IMR-90 (cell line): ENCODE measurements around the gene YES1. TPM values are rescaled to one million over a fixed set of nuclear protein-coding genes. Genes with fewer than 3 reads are reported as not detected.

Source experiments
- ATAC-seq: fragments of 200-7000 bp; cut with Tn5 transposase; 2 replicates; pipeline ENCODE4 v1.9.1; 2020; ENCODE audit warnings: low read depth, mild to moderate bottlenecking, moderate library complexity
- BruUV-seq: library from RNA; stranded (reverse); fragments of 400-500 nt; replicated peaks from 2 replicates; lab custom pipeline; 2021; lab: Mats Ljungman, UMichigan
- CTCF ChIA-PET: fragments of 300-600 bp; formaldehyde crosslinking; extraction: SDS; loops from one replicate; lab custom pipeline; 2021; ENCODE audit warnings: antibody characterized with exemption; lab: Yijun Ruan, JAX
- POLR2A ChIA-PET: fragments of 300-600 bp; sonication (Branson Sonifier 250); formaldehyde crosslinking; loops from one replicate; lab custom pipeline; 2022; ENCODE audit warnings: antibody characterized with exemption; ENCODE audit not compliant: unreplicated experiment; lab: Charles Lee
- DNase-seq: peaks from one replicate; pipeline ENCODE4 v3.0.0; 2013
- H2AFZ ChIP-seq: replicated peaks from 2 replicates; pipeline ENCODE3; 2013; ENCODE audit warnings: low read length, mild to moderate bottlenecking; ENCODE audit not compliant: poor library complexity
- H2AK5ac ChIP-seq: 2 replicates; pipeline ENCODE4 v1.6.1; 2013; ENCODE audit warnings: low read depth, low read length, inconsistent platforms
- H2AK9ac ChIP-seq: replicated peaks from 2 replicates; pipeline ENCODE3; 2013; ENCODE audit warnings: mild to moderate bottlenecking, low read depth, low read length, moderate library complexity; ENCODE audit not compliant: poor library complexity
- H2BK120ac ChIP-seq: 2 replicates; pipeline ENCODE4 v1.6.1; 2013; ENCODE audit warnings: low read depth, low read length, inconsistent platforms
- H2BK15ac ChIP-seq: 3 replicates; pipeline ENCODE4 v1.6.1; 2013; ENCODE audit warnings: low read depth, low read length, inconsistent platforms
- H2BK20ac ChIP-seq: 2 replicates; pipeline ENCODE4 v1.6.1; 2013; ENCODE audit warnings: low read depth, mild to moderate bottlenecking, inconsistent platforms, low read length, moderate library complexity
- H2BK5ac ChIP-seq: 2 replicates; pipeline ENCODE4 v1.6.1; 2013; ENCODE audit warnings: mild to moderate bottlenecking, low read depth, low read length, inconsistent platforms; ENCODE audit not compliant: poor library complexity, severe bottlenecking
- H3K14ac ChIP-seq: replicated peaks from 2 replicates; pipeline ENCODE4 v1.6.1; 2013; ENCODE audit warnings: low read depth, low read length, inconsistent platforms
- H3K18ac ChIP-seq: 2 replicates; pipeline ENCODE4 v1.6.1; 2013; ENCODE audit warnings: low read depth, low read length, control low read depth
- H3K23ac ChIP-seq: 2 replicates; pipeline ENCODE4 v1.6.1; 2013; ENCODE audit warnings: low read depth, low read length, inconsistent platforms
- H3K27ac ChIP-seq: 2 replicates; pipeline ENCODE4 v1.5.1; 2013; ENCODE audit warnings: mild to moderate bottlenecking, control low read depth, low read length; ENCODE audit not compliant: insufficient read depth
- H3K27me3 ChIP-seq: 2 replicates; pipeline ENCODE4 v1.6.1; 2013; ENCODE audit warnings: low read length; ENCODE audit not compliant: control insufficient read depth, insufficient read depth
- H3K36me3 ChIP-seq: 2 replicates; pipeline ENCODE4 v1.6.1; 2013; ENCODE audit warnings: low read length, mixed read lengths; ENCODE audit not compliant: control insufficient read depth, insufficient read depth
- H3K4ac ChIP-seq: 2 replicates; pipeline ENCODE4 v1.6.1; 2013; ENCODE audit warnings: low read depth, low read length, inconsistent platforms
- H3K4me1 ChIP-seq: 2 replicates; pipeline ENCODE4 v1.6.1; 2013; ENCODE audit warnings: low read length, mixed read lengths; ENCODE audit not compliant: control insufficient read depth, insufficient read depth
- H3K4me2 ChIP-seq: 2 replicates; pipeline ENCODE4 v1.6.1; 2013; ENCODE audit warnings: low read depth, mild to moderate bottlenecking, control low read depth, low read length, moderate library complexity
- H3K4me3 ChIP-seq: 2 replicates; pipeline ENCODE4 v1.5.1; 2013; ENCODE audit warnings: low read depth, mild to moderate bottlenecking, control low read depth, low read length, moderate library complexity; ENCODE audit not compliant: insufficient read depth
- H3K56ac ChIP-seq: 2 replicates; pipeline ENCODE4 v1.6.1; 2013; ENCODE audit warnings: low read length, inconsistent platforms; ENCODE audit not compliant: insufficient read depth; ENCODE audit errors: extremely low read depth
- H3K79me1 ChIP-seq, 2 experiments: 2 replicates each; pipeline ENCODE4 v1.6.1; 2013; ENCODE audit warnings: low read length in 2 of 2, inconsistent platforms in 1 of 2, low read depth in 1 of 2
- H3K9ac ChIP-seq: 2 replicates; pipeline ENCODE4 v1.6.1; 2013; ENCODE audit warnings: low read depth, low read length, control low read depth
- H3K9me1 ChIP-seq: 2 replicates; pipeline ENCODE4 v1.6.1; 2013; ENCODE audit warnings: low read length, inconsistent platforms; ENCODE audit not compliant: insufficient read depth
- H3K9me3 ChIP-seq: 2 replicates; pipeline ENCODE4 v1.6.1; 2013; ENCODE audit warnings: low read length; ENCODE audit not compliant: control insufficient read depth, insufficient read depth
- H4K20me1 ChIP-seq: 2 replicates; pipeline ENCODE4 v1.6.1; 2013; ENCODE audit warnings: low read length, inconsistent platforms; ENCODE audit not compliant: insufficient read depth
- H4K5ac ChIP-seq: 2 replicates; pipeline ENCODE4 v1.6.1; 2013; ENCODE audit warnings: mild to moderate bottlenecking, low read depth, low read length, control low read depth
- H4K8ac ChIP-seq, 2 experiments: 2 replicates each; pipeline ENCODE4 v1.6.1; 2013; ENCODE audit warnings: low read depth in 2 of 2, low read length in 2 of 2, control low read depth in 1 of 2, inconsistent platforms in 1 of 2
- H4K91ac ChIP-seq: 2 replicates; pipeline ENCODE4 v1.6.1; 2013; ENCODE audit warnings: low read depth, low read length, inconsistent platforms; ENCODE audit not compliant: insufficient read depth
- POLR2A ChIP-seq: IDR thresholded peaks from 2 replicates; pipeline ENCODE4 v1.6.1; 2012; ENCODE audit warnings: mild to moderate bottlenecking, low read depth, low read length
- WGBS, 2 experiments: methylation state at CpG; one replicate each; pipeline versions ENCODE4 v1.1.5 to v1.1.7; 2013; ENCODE audit warnings: missing lambda C conversion rate in 2 of 2; ENCODE audit not compliant: insufficient read length in 1 of 2; ENCODE audit errors: extremely low coverage in 2 of 2; 5-methylcytosine and 5-hydroxymethylcytosine counted together
- dilution Hi-C: fragments of 300-500 bp; cut with HindIII; formaldehyde crosslinking; loops from one replicate; pipeline ENCODE4 v1.14.3; 2018; ENCODE audit warnings: low sequenced_read_pairs; ENCODE audit not compliant: unreplicated experiment
- in situ Hi-C: fragments of 300-500 bp; cut with MboI; formaldehyde crosslinking; loops from 3 replicates; pipeline ENCODE4 v1.14.3; 2019; ENCODE audit warnings: low sequenced_read_pairs, inconsistent platforms, mixed read lengths
- intact Hi-C: fragments of 100-400 bp; cut with micrococcal nuclease; formaldehyde crosslinking; loops from 2 replicates; pipeline ENCODE4 v1.10.0; 2022
- polyA plus RNA-seq, 3 experiments: library from polyadenylated mRNA; depleted of rRNA; stranded (reverse); fragments of >200 nt; gene quantifications; 2 replicates each; pipeline ENCODE4 v1.2.3, GENCODE V29; 2012; ENCODE audit warnings: low replicate concordance in 1 of 3
- total RNA-seq: library from RNA; depleted of rRNA; stranded (reverse); fragments of >200 nt; gene quantifications from 2 replicates; pipeline ENCODE4 v1.2.3, GENCODE V29; 2012

YES1 gene
- total and polyA plus RNA-seq, 2 of the 4 experiments (the other 2 are of a cell fraction), result 16.7 to 62.0 TPM

- 85% methylated on average over 3 of the region's 4 CpGs; no CpG with 5 or more reads in 1 of the 2 experiments for WGBS, 2 experiments
- Histone ChIP-seq H4K20me1 (no peaks in the 10 kb centered on the region), H3K27ac (no peak overlapping the region), H4K5ac (no peak overlapping the region), H3K4me1 (peaks cover 5% of the 10 kb centered on the region), H3K36me3 (no peaks in the 10 kb centered on the region), H3K14ac (no peak overlapping the region), H3K4me2 (no peak overlapping the region), H3K27me3 (peaks cover 21% of the 10 kb centered on the region), H4K8ac (no peak overlapping the region), H2BK5ac (no peak overlapping the region), H3K18ac (no peak overlapping the region), H3K9me3 (no peaks in the 10 kb centered on the region), H3K4ac (no peak overlapping the region), H3K9me1 (no peaks in the 10 kb centered on the region), H2BK20ac (no peak overlapping the region), H3K23ac (no peak overlapping the region), H2AK5ac (no peak overlapping the region), H2AFZ (no peak overlapping the region), H2BK120ac (no peak overlapping the region), H4K91ac (no peak overlapping the region), H2BK15ac (no peak overlapping the region), H3K56ac (no peak overlapping the region), H3K9ac (no peak overlapping the region), H3K79me1 (no peaks in the 10 kb centered on the region), H2AK9ac (no peak overlapping the region), H3K4me3 (no peak overlapping the region)
- ChIA-PET CTCF (interaction anchor here (4.1 kb wide), 1 partner anchor 93 kb away, joined by 45 read pairs; no protein-coding TSS in a partner anchor), POLR2A (no interaction called here)
- ATAC-seq (no peak), DNase-seq (no peak)
- intact Hi-C loops, result loop anchor here (10.0 kb wide), 2 partner anchors 178 to 338 kb away; partner anchors contain the start of gene TYMS
- in situ Hi-C loops, result loop anchor here (5.0 to 10.0 kb wide), 3 partner anchors 101 to 558 kb away; no protein-coding TSS in a partner anchor
- TF ChIP-seq POLR2A, result no peak
- dilution Hi-C loops, result no loop called here
- no TSS peak for BruUV-seq
Observed at GRCh38 chr18:833197-833596, 21.2 kb upstream of the YES1 start.
